Prostate gland (tissue), 2 donors: ENCODE data around the gene PCDH9. TPM values are rescaled to one million over a fixed set of nuclear protein-coding genes. Genes with fewer than 3 reads are reported as not detected.

Experiments used
- DNase-seq: peaks from one replicate; pipeline ENCODE4 v3.0.0-alpha.2; 2019; ENCODE audit warnings: low spot score
- H3K27ac ChIP-seq, 2 donors: fragments of 200-600 bp; sonication (generic); 2 replicates each; pipeline ENCODE4 v1.5.1; 2017 to 2019
- H3K27me3 ChIP-seq: fragments of 200-600 bp; sonication (generic); replicated peaks from 2 replicates; pipeline ENCODE4 v1.5.1; 2019; ENCODE audit not compliant: insufficient read depth
- H3K36me3 ChIP-seq, 2 donors: fragments of 200-600 bp; sonication (generic); 1 replicate in 1 of 2; 2 replicates in 1 of 2; pipeline versions ENCODE4 v1.5.1 to v1.8.1; 2017 to 2019
- H3K4me1 ChIP-seq: fragments of 200-600 bp; sonication (generic); replicated peaks from 2 replicates; pipeline ENCODE4 v1.5.1; 2019
- H3K4me3 ChIP-seq, 2 donors: fragments of 200-600 bp; sonication (generic); 2 replicates each; pipeline ENCODE4 v1.5.1; 2017 to 2019
- H3K9me3 ChIP-seq: fragments of 200-600 bp; sonication (generic); 2 replicates; pipeline ENCODE4 v1.5.1; 2017
- POLR2A ChIP-seq: fragments of 450-650 bp; IDR thresholded peaks from one replicate; pipeline ENCODE4 v1.6.1; 2016; ENCODE audit warnings: antibody characterized with exemption, mild to moderate bottlenecking
- POLR2AphosphoS5 ChIP-seq: sonication (generic); formaldehyde crosslinking; IDR thresholded peaks from one replicate; pipeline ENCODE4 v1.6.1; 2017; ENCODE audit warnings: antibody characterized with exemption
- WGBS: methylation state at CpG from one replicate; pipeline ENCODE4 v1.1.5; 2018; 5-methylcytosine and 5-hydroxymethylcytosine counted together
- intact Hi-C: fragments of 100-400 bp; cut with DNase I; formaldehyde crosslinking; loops from one replicate; pipeline ENCODE4 v1.14.2; 2022
- total RNA-seq, 2 donors: library from RNA; depleted of rRNA; stranded (reverse); fragments of >200 nt; gene quantifications; one replicate each; pipeline ENCODE4 v1.1.0, GENCODE V29; 2016
- TF ChIP-seq, protein P1 (sequence below), 4 experiments: fragments of 200-600 bp in 2 of 4; fragments of 450-650 bp in 2 of 4; sonication (generic) in 2 of 4; IDR thresholded peaks; 1 replicate in 3 of 4; 2 replicates in 1 of 4; pipeline ENCODE4 v1.5.1; 2016 to 2019; ENCODE audit warnings: antibody characterized with exemption in 4 of 4, mild to moderate bottlenecking in 2 of 4, moderate library complexity in 2 of 4

PCDH9 gene
- total RNA-seq, 2 donors from 2014 or later: 1.8 to 5.5 TPM

DNA sequence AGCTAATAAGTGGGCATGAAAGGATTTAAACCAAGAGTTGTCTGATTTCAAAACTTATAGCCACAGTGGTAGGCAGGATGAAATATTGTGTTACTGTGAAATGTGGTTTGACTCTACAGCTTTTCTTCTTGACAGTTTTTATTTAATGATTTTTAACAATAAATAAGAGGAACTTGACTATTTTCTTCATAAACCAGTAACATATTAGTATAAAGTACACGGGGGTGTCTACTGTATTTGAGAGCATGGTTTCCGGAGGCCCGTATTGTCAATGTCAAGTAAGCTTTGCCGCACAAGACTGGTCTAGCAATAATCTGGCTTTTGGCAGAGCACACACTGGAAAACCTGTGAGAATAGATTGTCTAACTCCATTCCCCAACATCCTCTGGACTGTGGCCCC lies 894.5 kb downstream of the PCDH9 start:
- TF ChIP-seq POLR2A (no peak), POLR2AphosphoS5 (no peak)
- TF ChIP-seq, protein P1, sequence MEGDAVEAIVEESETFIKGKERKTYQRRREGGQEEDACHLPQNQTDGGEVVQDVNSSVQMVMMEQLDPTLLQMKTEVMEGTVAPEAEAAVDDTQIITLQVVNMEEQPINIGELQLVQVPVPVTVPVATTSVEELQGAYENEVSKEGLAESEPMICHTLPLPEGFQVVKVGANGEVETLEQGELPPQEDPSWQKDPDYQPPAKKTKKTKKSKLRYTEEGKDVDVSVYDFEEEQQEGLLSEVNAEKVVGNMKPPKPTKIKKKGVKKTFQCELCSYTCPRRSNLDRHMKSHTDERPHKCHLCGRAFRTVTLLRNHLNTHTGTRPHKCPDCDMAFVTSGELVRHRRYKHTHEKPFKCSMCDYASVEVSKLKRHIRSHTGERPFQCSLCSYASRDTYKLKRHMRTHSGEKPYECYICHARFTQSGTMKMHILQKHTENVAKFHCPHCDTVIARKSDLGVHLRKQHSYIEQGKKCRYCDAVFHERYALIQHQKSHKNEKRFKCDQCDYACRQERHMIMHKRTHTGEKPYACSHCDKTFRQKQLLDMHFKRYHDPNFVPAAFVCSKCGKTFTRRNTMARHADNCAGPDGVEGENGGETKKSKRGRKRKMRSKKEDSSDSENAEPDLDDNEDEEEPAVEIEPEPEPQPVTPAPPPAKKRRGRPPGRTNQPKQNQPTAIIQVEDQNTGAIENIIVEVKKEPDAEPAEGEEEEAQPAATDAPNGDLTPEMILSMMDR (IDR thresholded peaks at IDR 0.05): no peak
- H3K27me3 ChIP-seq: no peaks in the 10 kb centered on the region
- H3K4me3 ChIP-seq: no peak overlapping the region
- no peak for DNase-seq
- no peaks in the 10 kb centered on the region for H3K36me3 ChIP-seq
- 83% methylated on average over 4 of the region's 4 CpGs for WGBS
- no peak overlapping the region for H3K27ac ChIP-seq
- no peaks in the 10 kb centered on the region for H3K9me3 ChIP-seq
- H3K4me1 ChIP-seq: no peaks in the 10 kb centered on the region
- intact Hi-C loops: no loop called here

DNA sequence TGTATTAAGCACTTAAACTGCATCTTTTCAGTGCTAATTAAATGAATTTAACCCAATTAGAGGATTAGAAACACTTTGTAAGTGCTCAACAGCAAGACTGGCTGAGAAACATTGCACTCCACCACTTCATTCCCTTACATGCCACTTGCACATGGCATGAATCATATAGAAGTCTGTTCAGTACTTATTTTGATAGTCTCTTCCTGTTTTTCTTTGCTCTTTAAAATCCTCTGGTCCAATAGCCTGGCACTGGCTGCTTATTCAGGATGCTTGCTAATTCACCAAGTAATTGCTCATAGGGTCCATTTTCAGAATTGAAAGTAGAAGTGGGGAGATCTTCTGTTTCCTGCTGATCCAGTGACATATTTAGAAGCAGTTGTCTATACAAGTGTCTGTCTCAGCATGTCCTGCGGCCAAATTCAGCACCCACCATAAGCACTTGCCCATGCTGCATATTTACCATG lies 900.1 kb downstream of the PCDH9 start:
- no peaks in the 10 kb centered on the region for H3K27me3 ChIP-seq
- WGBS: 79% methylated on average over 1 of the region's 1 CpG
- TF ChIP-seq POLR2A (no peak), POLR2AphosphoS5 (no peak)
- TF ChIP-seq, protein P1 (IDR thresholded peaks at IDR 0.05): no peak
- no peak for DNase-seq
- no peaks in the 10 kb centered on the region for H3K36me3 ChIP-seq
- H3K4me1 ChIP-seq: no peaks in the 10 kb centered on the region
- no peak overlapping the region for H3K4me3 ChIP-seq
- intact Hi-C loops: no loop called here
- H3K27ac ChIP-seq: no peak overlapping the region
- no peaks in the 10 kb centered on the region for H3K9me3 ChIP-seq

DNA sequence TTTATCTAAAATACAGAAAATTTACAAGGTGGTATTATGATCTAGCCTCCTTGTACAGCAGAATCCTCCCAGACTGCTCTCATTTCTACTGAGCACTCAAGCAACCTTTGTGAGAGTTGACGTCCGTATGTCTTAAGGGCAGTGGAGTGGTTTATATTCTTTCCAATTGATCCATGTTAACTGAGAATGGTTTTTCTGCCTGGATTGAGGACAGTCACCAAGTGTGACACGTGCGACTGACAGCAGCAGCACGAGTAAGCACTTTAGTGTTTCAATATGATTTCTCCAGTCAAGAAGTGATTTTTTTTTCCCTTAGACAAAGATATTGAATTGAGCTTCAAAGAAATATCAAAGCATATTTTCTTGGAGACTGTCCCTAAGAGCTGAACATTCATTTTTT lies 901.7 kb downstream of the PCDH9 start:
- Histone ChIP-seq H3K36me3 (no peaks in the 10 kb centered on the region), H3K4me1 (no peaks in the 10 kb centered on the region), H3K27ac (no peak overlapping the region), H3K9me3 (no peaks in the 10 kb centered on the region), H3K27me3 (no peaks in the 10 kb centered on the region), H3K4me3 (no peak overlapping the region)
- 74% methylated on average over 5 of the region's 5 CpGs for WGBS
- no peak for DNase-seq
- TF ChIP-seq POLR2AphosphoS5 (no peak), POLR2A (no peak)
- TF ChIP-seq, protein P1 (IDR thresholded peaks at IDR 0.05): no peak
- intact Hi-C loops: no loop called here

DNA sequence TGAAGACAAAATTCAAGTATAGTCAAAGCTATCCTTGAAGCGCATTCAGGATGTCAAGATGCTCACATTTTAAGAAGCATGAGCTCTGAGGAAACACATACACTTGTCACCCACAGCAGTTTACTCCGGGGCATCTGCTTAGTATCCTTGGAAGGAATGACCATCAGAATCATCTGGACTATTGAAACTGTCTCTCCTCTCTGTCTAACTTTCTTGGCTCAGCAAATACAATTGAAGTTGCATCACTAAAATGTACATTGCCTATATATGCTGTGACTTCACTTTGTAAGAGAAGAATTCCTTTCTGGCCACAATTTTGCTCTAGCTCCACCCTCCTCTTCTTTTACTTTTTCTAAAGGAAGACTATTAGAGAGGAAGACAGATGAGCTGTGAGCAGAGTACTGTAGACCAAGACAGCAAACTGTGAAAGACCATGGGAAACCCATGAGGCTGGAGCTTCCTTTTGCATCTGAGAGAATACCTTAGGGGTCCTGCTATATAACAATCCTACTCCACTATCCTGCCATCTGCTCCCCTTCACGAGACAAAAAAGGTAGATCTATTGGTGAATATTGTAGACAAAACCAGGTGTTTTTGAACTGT lies 906.3 kb downstream of the PCDH9 start:
- intact Hi-C loops: no loop called here
- Histone ChIP-seq H3K4me3 (no peak overlapping the region), H3K27ac (no peak overlapping the region), H3K4me1 (no peaks in the 10 kb centered on the region), H3K36me3 (no peaks in the 10 kb centered on the region), H3K27me3 (no peaks in the 10 kb centered on the region), H3K9me3 (no peaks in the 10 kb centered on the region)
- DNase-seq: no peak
- WGBS: 93% methylated on average over 3 of the region's 3 CpGs
- no peak for TF ChIP-seq POLR2AphosphoS5
- TF ChIP-seq, protein P1 (IDR thresholded peaks at IDR 0.05): no peak

DNA sequence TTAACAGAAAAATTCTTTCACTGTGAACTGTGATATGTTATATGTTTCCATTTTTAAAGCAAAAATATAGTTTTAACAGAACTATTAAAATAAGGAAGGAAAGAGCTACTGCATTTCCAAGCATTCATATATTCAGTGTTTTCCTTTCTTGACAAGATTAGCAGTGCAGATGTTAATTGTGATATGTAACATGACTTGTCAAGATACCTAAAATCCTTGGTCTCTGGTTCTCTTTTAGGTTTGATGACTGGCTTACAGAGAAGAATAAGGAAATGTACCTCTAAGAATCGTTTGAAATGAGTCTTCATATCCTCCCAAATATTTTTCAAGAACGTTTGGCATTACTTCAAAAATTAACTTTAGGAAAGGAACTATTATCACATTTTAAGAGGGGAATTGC lies 907.2 kb downstream of the PCDH9 start:
- WGBS: 27% methylated on average over 2 of the region's 2 CpGs
- TF ChIP-seq POLR2AphosphoS5 (no peak), POLR2A (no peak)
- TF ChIP-seq, protein P1 (IDR thresholded peaks at IDR 0.05): no peak
- Histone ChIP-seq H3K27me3 (no peaks in the 10 kb centered on the region), H3K9me3 (no peaks in the 10 kb centered on the region), H3K27ac (no peak overlapping the region), H3K4me3 (no peak overlapping the region), H3K4me1 (no peaks in the 10 kb centered on the region), H3K36me3 (no peaks in the 10 kb centered on the region)
- intact Hi-C loops: no loop called here
- DNase-seq: no peak
